ENCODE measurements around the gene CORO2B.

Gene CORO2B

GRCh38 chr15:68565234-68565633 lies 13.6 kb upstream of the CORO2B start:
- ATAC-seq = no peak

GRCh38 chr15:68565726-68566125 lies 13.1 kb upstream of the CORO2B start:
- ATAC-seq = no peak
- TF ChIP-seq RARB (CRISPR knock-in tag; IDR thresholded peaks at IDR 0.05) = no peak
- TF ChIP-seq POU6F1 (CRISPR knock-in tag; IDR thresholded peaks at IDR 0.05; ENCODE audit: borderline replicate concordance, low read depth) = no peak
- no peak for TF ChIP-seq CREB5 (CRISPR knock-in tag; IDR thresholded peaks at IDR 0.05; ENCODE audit: low read depth)
- TF ChIP-seq ZFP3 (CRISPR knock-in tag; IDR thresholded peaks at IDR 0.05) = no peak
- TF ChIP-seq ZNF70 (CRISPR knock-in tag; IDR thresholded peaks at IDR 0.05) = no peak
- TF ChIP-seq CSRNP3 (CRISPR knock-in tag; IDR thresholded peaks at IDR 0.05) = no peak
- no peak for TF ChIP-seq OSR1 (CRISPR knock-in tag; IDR thresholded peaks at IDR 0.05)

More at GRCh38 chr15:68565234-68565633, 13.6 kb upstream of the CORO2B start:
- no peak for TF ChIP-seq ZFP30 (CRISPR knock-in tag; IDR thresholded peaks at IDR 0.05)
- no peak for TF ChIP-seq ZNF70 (CRISPR knock-in tag; IDR thresholded peaks at IDR 0.05)
- no peak for TF ChIP-seq TCF4 (CRISPR knock-in tag; IDR thresholded peaks at IDR 0.05; ENCODE audit: borderline replicate concordance)
- TF ChIP-seq TSHZ2 (CRISPR knock-in tag; IDR thresholded peaks at IDR 0.05) = no peak
- TF ChIP-seq CREB5 (CRISPR knock-in tag; IDR thresholded peaks at IDR 0.05; ENCODE audit: low read depth) = no peak
- TF ChIP-seq GLIS3 (CRISPR knock-in tag; IDR thresholded peaks at IDR 0.05) = no peak
- no peak for TF ChIP-seq SNAI2 (CRISPR knock-in tag; IDR thresholded peaks at IDR 0.05)
- TF ChIP-seq BACH2 (CRISPR knock-in tag; IDR thresholded peaks at IDR 0.05; ENCODE audit: borderline replicate concordance) = no peak
- TF ChIP-seq CSDC2 (CRISPR knock-in tag; IDR thresholded peaks at IDR 0.05) = no peak
- no peak for TF ChIP-seq POU6F1 (CRISPR knock-in tag; IDR thresholded peaks at IDR 0.05; ENCODE audit: borderline replicate concordance, low read depth)
- TF ChIP-seq ZNF565 (CRISPR knock-in tag; conservative IDR thresholded peaks at IDR 0.05; ENCODE audit: low read depth) = no peak
- TF ChIP-seq TOX (CRISPR knock-in tag; IDR thresholded peaks at IDR 0.05; ENCODE audit: borderline replicate concordance) = no peak
- TF ChIP-seq CSRNP3 (CRISPR knock-in tag; IDR thresholded peaks at IDR 0.05) = no peak
- no peak for TF ChIP-seq ESRRG (CRISPR knock-in tag; IDR thresholded peaks at IDR 0.05)
- TF ChIP-seq PATZ1 (CRISPR knock-in tag; IDR thresholded peaks at IDR 0.05; ENCODE audit: borderline replicate concordance) = no peak
- TF ChIP-seq ZFP3 (CRISPR knock-in tag; IDR thresholded peaks at IDR 0.05) = no peak
- TF ChIP-seq PPARA (CRISPR knock-in tag; IDR thresholded peaks at IDR 0.05; ENCODE audit: borderline replicate concordance) = no peak

Measured in SK-N-SH treated with all-trans-retinoic acid at 6 μM for 48 hours (cell line).